ENCODE data around the gene TMED8.
"Not testable (repeated sequence)": the region's sequence is repeated elsewhere in the genome, so short reads cannot be mapped to it uniquely, and the experiment has no call there.

TMED8 gene

DNA sequence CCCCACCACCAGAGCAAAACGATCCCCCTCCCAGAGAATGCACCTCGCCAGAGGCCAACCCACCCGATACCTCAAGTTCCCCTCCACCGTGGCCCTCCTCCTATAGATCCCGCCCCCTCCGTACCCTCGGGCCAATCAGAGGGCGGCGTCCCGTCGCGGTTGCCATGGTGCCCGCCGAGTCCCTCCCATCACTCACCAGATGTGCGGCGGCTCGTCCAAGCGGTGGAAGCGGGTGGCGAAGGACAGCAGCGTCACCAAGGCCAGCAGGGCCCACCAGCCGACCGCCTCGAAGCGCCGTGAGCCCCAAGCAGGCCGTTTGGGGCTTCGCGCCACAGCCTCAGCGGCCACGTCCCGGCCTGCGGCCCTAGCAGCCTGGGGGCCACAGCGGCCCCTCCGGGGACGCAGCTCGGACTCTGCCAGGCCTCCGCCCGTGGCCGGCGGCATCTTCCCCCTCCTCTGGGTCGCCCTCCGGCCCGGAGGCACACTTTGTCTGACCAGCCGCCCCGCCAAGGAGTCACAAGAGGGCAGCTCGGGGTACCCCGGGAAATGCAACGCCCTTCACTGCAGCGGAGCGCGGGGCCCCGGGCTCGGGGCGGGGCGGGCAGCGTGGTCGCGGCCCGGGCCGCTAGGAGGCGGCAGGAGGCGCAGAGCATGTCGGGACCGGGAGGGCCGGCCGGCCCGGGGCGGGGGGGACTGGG is 56.5 kb downstream of the TMED8 start, which contains the start of gene POMT2:
Gene POMT2 (minus strand): TSS at position 646 of the 698 bp plus-strand sequence. CDS start 202 bp downstream, at position 444.
- DNase-seq: peak; percentile 95

DNA sequence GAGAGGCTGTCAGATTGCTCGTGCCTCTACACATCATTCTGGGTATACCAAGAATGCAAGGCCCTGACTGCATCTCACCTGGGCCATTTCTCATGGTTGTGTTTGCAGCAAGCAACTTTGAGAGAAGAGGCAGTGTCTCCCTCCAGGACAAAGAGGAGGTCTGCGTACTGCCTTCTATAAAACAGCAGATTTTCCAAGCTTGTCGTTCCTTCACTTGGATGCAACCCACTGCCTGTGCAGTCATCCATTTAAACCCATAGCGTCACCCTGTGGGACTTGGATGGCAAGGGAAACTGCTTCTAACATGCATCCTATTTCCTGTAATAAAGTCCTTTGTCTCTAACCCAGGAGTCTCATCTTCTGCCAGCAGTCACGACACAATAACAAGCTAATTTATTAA is 57.5 kb downstream of the TMED8 start:
- DNase-seq: no peak

DNA sequence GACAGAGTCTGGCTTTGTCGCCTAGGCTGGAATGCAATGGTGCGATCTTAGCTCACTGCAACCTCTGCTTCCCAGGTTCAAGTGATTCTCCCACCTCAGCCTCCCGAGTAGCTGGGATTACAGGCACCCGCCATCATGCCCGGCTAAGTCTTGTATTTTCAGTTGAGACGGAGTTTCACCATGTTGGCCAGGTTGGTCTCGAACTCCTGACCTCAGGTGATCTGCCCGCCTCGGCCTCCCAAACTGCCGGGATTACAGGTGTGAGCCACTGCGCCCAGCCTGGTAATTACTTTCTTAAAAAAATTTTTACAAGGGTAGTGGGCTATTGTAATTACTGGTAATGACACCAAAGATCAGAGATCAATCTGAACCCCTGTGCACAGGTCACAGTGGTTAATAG is 58.1 kb downstream of the TMED8 start:
- not testable (repeated sequence) for DNase-seq

DNA sequence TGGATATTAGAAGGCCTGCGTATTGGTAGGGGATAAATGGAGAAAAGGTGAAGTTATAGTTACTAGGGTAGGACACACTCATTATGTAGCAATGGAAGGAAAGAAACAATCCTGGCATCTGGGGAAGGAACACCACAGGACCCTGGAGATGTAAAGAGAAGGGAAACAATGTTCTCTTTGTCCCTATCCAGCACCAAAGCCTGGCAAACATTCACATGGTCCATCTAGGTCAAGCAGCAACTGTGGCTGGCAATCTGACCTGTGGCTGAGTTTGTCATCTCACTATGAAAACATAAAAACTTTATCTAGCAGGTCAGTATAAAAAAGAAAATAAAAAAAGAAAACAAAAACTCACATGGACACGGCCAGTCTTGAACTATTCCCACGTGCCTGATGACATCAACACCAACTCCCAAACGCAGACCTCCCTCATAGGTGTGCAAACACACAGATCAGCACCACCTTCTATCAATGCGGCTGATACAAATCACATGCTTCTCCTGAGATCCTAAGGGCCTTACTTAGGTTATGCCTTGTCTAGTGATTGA is 58.8 kb downstream of the TMED8 start:
- DNase-seq: no peak

DNA sequence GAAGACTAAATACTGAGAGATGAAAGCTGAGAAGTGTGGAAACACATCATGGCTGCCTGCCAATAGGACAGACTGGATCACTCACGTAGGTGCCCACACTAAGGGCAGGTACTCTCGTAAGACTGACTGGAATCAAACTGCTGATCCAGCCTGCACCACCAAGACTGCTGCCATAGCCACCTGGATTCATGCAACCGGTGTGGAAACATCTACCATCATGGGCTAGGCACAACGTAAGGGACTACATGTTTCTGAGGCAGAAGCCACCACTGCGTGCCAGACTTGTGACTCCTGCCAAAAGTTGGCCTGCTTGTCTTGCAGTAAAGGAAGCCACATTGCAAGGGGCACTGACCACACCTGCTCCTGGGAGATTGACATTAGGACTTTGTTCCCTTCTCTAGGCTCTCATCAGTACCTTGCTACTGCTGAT is 60.0 kb downstream of the TMED8 start:
- DNase-seq: no peak

DNA sequence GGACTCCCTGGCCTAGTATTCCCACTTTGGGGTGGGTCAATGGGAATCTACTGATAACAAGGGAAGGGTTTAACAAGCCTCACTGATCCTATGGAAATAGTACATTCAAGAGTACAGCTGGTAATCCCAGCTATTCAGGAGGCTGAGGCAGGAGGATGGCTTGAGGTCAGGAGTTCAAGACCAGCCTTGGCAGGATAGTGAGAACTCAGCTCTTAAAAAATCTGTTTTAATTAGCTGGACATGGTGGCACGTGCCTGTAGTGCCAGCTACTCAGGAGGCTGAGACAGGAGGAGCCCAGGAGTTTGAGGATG is 60.7 kb downstream of the TMED8 start:
- no peak for DNase-seq

DNA sequence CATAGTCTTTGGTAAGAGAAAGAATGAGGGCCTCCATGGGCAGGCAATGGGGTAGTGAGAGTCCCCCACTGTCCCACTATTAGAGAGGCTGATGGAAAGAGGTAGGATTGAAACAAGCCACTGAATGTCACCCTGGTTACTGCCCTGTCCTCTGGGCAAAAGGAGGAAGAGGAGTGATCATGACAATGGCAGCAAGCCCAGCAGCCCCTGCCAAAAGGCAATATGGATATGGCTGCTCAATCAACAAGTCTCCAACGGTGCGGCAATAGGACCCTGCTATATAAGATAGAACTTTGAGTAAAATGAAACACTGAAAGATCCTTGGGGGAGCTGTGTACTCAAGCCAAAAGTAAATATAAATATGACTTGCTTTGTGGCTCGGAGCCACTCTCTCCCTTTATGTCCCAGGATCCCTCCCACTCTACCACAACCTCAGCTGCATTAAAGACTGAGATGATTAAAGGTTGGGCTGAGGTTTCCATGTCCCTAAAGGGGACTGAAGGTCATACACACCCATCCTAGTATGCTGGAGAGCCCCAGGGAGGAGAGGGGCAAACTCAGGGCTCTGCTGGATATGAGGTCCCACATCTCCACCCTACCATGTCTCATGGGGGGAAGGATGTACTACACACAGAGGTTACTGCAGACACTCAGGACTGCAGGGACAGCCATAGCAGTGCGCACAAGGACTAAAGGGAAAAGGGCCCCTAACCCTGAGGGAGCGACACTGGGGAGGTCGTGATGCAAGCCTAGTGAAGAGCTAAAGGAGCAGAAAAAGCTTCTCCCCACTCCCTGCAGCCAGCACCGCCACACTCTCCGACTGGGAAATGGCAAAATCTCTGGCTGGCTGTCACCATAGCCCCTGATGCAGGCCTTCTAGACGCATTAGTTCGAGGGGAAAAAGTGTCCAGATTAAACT is 62.1 kb downstream of the TMED8 start:
- DNase-seq: no peak

DNA sequence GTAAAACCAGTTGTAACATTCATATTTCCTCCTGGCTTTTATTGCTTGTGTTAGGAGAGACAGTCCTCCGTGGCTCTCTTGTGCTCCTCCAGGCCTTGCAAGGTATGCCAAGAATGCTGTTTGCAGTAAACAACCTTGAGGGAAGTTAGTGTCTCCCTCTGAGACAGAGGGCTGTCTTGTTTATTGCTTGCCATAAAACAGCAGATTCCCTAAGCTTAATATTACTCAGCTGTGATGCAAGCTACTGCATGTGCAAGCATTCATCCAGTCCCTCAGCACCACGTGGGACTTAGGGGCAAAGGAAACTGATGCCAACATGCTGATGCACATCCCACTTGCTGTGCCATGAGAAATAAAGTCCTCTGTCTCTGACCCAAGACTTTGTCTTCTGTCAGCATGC is 62.9 kb downstream of the TMED8 start:
- no peak for DNase-seq

DNA sequence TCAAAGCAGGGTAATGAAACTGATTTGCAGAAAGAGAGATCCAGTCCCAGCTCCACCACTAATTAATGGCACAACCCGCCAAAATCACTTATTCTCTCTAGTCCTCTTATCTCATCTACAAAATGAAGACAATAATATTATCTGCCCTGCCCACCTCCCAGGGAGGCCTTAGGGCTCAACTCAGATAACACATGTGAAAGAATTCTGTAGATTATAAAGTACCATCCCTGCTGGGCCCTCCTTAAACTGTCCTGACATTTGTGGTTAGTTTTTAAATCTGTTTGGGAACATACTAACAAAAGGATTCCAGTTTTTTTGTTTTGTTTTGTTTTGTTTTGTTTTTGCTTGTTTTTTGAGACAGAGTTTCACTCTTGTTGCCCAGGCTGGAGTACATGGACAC is 63.5 kb downstream of the TMED8 start:
- no peak for DNase-seq

DNA sequence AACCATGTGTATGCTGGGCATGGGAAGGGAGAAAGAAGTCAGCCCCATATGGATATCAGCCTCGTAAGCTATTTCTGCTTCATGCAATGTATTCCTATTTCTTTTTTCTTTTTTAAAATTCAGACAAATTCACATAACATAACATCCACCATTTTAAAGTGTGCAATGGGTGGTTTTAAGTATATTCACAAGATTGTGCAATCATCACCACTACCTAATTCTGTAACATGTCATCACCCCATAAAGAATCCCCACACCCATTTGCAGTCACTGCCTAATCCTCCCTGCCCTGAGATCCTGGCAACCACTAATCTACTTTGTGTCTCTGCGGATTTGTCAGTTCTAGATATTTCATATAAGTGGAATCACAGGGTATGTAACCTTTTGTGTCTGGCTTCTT is 65.7 kb downstream of the TMED8 start:
- no peak for DNase-seq

DNA sequence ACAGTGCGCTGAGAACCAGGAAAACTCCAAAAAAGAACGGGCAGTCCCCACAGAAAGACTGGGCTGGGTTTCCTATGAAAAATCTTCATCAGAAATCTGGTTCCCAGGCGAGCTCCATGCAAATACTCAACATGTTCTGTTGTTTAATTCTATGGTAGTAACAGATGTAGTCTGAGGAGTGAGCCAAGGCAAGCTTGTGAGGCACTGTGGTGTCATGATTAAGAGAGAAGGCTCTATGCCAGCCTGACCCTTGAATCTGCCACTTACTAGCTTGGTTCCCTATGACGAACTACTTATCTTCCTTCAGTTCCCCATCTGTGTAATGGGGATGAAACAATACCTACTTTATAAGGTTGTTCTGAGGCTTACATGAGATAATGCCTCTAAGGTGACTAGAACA is 66.9 kb downstream of the TMED8 start:
- DNase-seq: no peak

DNA sequence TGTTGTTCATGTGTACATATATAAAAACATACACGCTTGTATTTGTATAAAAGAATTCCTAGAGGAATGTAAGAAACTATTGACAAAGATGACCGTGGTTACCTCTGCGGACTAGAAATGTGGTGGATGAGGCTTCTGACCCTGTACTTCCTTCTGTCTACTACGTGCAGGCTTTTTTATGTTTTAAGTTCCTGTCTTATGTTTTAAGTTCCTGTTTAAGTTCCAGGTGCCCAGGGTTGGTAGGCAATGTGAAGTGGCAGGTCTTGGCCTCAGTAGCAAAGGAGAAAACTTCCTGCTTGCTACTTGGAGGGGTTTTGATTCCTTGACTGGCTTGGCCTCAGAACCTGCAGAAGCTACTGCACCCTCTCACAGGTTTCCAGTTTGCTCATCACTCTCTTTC is 67.8 kb downstream of the TMED8 start:
- no peak for DNase-seq

DNA sequence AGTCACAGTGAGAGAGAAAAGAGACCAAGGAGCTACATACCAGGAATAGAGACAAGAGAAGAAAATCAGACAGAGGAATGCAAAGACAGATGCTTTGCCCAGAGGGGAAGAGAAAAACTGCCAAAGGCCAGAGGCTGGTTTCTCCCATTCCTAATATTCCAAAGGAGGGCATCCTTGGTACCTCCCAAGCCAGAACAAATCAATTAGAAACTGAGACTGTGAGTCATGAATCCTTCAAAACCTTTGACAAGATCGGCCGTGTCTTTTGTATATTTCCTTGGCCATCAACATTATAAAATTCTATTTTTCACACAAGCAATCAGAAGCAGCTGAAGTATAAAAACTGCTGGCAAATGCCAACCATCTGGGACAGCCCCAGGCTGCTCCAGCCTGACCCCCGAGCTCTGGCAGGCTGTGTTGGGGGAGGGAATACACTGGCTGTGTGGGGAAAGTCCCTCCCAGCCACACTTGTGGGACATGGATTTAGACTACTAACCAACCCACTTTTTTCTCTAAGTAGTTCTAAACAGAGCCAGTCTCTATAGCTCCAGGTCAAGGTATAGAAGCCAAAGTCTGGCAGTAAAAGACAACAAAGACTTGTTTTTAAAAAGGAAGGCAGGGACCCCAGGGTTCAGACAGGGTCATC is 69.9 kb downstream of the TMED8 start:
- no peak for DNase-seq

DNA sequence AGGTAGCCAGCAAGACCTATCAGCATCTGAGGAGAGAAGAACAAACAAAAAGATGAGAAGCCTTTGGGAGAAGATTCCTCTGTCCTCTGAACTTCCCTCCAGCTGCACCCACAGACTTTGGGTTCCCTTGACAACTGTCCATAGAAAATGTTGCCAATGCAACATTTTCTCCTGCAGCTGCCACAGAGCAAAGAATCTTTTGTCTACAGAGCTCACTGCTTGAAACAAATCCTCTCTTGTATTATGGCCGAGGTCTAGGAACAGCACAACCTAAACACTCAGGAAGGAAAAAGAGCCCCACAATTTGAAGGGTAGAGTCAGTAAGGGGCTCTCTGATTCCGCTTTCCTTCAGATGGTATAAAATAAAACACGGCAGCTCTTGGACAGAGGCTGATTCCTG is 70.5 kb downstream of the TMED8 start:
- no peak for DNase-seq

DNA sequence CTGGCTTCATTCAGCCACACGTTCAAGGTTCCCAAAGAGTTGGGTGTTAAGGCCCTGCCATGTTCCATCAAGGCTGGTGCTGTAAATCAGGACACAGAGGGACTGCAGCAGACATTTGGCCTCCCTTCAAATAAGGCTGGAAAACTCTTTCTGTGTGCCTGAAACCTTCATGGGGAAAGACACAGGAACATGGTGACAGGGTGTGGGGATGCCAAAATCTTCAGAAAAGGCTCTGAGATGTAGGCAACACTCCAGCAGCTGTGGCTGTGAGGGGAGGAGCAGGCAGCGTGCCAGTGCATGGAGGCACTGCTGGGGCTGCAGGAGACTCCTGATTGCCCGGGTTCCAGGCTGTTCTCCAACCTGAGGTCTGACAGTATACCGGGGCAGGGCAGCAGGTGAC is 71.2 kb downstream of the TMED8 start:
- DNase-seq: no peak

DNA sequence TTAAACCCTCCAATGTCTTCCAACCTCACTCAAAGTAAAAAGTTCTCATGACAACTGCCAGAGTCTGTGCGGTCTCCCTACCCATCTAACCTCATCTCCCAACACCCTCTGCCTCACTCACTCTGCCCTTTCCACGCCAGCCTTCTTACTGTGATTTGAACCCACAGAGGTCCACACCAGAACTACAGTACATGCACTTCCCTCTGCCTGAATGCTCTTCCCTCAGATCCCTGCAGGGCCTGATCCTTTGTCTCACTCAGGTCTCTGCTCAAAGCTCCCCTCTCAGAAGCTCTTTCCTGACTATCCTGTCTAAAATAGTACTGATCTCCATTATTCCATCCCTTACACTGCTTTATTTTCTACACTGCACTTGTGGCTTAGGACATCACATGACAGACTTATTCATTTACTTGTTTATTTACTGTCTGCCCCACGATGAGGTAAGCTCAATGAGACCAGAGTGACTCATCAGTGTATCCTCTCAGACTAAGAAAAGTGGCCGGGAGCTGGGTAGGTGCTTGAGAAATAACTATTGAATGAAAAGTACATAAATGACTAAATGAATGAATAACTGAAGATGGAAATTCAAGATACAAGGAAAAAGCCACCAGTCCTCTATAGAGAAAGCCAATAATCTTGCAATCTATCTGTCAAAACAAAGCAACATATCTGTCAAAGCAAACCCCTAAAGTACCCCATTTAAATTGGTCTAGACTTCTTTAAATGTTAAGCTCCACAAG is 73.3 kb downstream of the TMED8 start:
- peak; percentile 69 for DNase-seq

DNA sequence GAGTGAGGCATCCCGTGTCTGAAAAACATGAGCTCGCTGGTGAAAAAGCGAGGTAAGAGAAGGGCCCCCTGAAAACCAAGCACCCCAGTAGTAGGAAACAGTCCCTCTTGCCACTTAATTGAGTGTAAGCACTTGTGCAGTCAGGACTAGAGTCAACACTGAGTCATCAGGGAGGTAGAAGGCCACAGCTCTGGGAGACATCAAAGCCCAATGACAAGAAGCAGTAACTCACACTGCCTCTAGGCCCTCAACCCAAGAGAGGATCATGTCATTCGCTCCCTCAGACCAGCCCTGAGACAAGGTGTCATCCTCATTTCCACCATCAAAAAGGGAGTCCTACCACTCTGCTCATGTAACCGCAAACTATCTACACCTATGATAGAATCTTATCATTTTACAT is 74.0 kb downstream of the TMED8 start:
- peak; percentile 73 for DNase-seq

DNA sequence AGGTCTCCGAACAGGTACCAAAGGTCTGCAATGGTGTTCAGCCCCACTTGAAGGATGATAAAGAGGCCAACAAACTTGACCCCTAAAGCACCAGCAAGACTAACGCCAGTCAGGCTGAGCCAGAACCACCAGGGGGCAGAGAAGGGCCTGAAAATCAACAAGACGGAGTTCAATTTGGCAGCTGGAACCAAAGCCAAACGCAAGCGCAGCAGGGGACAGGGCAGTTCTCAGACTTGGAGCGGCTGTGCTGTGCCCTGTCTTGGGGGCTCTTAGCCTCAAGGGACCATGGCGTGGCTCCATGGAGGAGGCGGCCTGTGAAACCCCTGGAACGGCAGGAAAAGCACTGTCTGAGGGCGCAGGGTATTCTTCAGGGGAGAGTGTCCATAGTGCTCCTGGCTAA is 75.8 kb downstream of the TMED8 start:
- peak; percentile 75 for DNase-seq

DNA sequence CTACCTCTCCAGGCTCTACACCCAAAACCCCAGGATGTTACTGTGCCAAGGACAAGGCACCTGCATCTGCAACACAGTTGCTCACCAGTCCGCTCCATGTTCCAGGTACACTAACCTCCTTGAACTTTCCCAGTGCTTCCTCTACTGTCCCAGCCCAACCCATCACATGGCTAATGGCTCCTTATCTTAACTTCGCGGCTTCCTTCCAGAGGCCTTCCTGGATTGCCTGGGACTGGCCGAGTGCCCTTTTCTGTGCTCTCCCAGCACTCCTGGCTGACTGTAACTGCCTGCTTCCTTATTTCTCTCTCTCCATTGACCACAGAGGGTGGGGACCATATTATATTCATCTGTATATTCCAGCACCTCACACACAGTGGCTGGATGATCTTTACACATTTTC is 77.1 kb downstream of the TMED8 start:
- no peak for DNase-seq

DNA sequence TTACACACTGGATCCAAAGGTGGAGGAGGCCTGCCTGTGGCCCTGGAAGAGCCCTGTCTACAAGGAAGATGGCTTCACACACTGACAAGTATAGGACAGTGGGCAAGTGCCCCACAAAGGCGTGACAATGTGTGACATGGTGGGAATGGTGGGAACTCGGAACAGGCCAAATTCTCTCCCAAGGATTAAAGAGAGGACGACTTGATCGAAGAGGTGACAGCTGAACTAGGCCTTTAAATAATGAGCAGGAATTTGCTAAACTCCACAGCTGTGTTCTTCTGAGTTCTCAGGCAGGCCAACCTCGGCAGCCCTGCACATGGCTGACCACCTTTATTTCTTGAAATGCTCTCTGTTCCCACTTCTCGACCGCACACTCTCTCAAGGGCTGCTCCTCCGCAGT is 80.0 kb downstream of the TMED8 start:
- DNase-seq: no peak

DNA sequence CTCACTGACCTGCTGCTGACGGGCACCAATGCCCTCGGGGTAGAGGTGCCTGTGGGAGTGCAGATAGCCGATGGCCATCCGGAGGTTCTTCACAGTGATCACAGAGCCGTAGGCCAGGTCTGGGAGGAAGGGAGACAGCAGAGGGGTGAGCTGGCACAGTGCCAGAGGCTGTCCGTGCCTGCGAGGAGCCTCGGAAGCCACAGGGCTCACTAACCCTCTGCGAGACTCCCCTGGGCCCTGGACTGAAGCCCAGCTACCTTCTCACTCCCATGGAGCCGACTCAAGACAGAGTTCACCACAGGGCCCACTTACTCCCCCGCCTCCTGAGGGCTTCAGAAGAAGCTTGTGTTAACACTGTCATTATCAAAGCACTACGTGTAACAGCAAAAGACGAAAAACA is 80.7 kb downstream of the TMED8 start:
- DNase-seq: no peak

DNA sequence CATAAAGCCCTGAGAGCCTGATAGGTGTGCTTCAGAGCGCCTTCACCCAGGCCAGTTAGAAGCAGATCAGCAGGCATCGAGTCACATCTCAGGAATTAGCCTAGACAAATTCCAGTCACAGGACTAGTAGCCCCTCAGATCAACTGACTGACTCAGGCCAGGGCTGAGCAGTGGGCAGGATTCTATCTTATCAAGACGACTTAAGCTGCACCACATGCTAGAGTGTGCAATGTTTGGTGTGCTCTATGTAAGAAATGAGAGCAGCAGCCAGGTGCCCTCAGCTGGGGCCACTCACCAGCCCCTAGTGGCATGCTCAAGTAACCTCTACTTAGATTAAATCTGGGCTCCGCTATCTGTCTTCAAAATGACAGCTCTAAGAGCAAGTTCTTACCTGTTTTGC is 86.2 kb downstream of the TMED8 start:
- no peak for DNase-seq

DNA sequence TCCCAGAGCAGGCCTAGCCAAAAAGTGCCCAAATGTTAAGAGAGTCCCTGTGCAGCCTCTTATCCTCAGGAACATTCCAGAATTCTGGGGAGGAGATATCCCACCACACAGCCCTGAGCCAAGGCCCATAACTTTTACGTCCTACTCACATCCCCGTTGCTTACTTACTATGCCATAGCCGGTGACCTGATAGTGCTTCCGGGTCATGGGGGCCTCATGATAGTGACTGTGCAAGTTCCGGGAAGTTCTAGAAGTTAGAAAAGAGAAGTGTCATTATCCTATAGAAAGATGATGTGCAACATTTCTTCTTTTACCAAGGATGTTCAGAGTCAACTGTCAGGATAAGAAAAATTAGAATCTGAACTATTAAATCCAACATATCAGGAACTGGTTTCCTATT is 90.3 kb downstream of the TMED8 start:
- no peak for DNase-seq

Data from activated CD4-positive, alpha-beta T cell treated with anti-CD3 and anti-CD28 coated beads for 48 hours (primary cell).